PC-9 (cell line): Measurements from ENCODE around the gene BFSP2. TPM values are rescaled to one million over a fixed set of nuclear protein-coding genes. Genes with fewer than 3 reads are reported as not detected.

Experiments used
- BruUV-seq: library from RNA; stranded (reverse); fragments of 400-500 nt; replicated peaks from 2 replicates; lab custom pipeline; 2021; lab: Mats Ljungman, UMichigan
- CTCF ChIA-PET: fragments of 300-600 bp; sonication (Branson Sonifier 250); formaldehyde crosslinking; loops from one replicate; lab custom pipeline; 2022; ENCODE audit warnings: antibody characterized with exemption; lab: Charles Lee
- POLR2A ChIA-PET: fragments of 300-600 bp; sonication (Branson Sonifier 250); formaldehyde crosslinking; loops from one replicate; lab custom pipeline; 2022; ENCODE audit warnings: antibody characterized with exemption; ENCODE audit not compliant: unreplicated experiment; lab: Charles Lee
- DNase-seq, 2 experiments: peaks; one replicate each; pipeline versions ENCODE4 v3.0.0 to v3.0.0-alpha.2; 2015 to 2022; ENCODE audit warnings: mixed read lengths in 1 of 2
- H2AFZ ChIP-seq: fragments of 200-600 bp; sonication (generic); 2 replicates; pipeline ENCODE4 v1.8.1; 2017; ENCODE audit warnings: antibody characterized with exemption
- H3F3A ChIP-seq: fragments of 200-600 bp; sonication (generic); 2 replicates; pipeline ENCODE4 v1.8.1; 2017; ENCODE audit warnings: antibody characterized with exemption, mild to moderate bottlenecking, low read depth; ENCODE audit not compliant: insufficient read depth
- H3K27ac ChIP-seq: fragments of 200-600 bp; sonication (generic); 2 replicates; pipeline ENCODE4 v1.6.1; 2016; ENCODE audit warnings: mixed run types
- H3K27me3 ChIP-seq: fragments of 200-600 bp; sonication (generic); 2 replicates; pipeline ENCODE4 v1.6.1; 2016; ENCODE audit warnings: low read depth, mixed run types; ENCODE audit not compliant: insufficient read depth
- H3K36me3 ChIP-seq: fragments of 200-600 bp; sonication (generic); 2 replicates; pipeline ENCODE4 v1.6.1; 2016; ENCODE audit warnings: low read depth, mixed run types
- H3K4me1 ChIP-seq: fragments of 200-600 bp; sonication (generic); replicated peaks from 2 replicates; pipeline ENCODE4 v1.6.1; 2016; ENCODE audit warnings: mixed run types; ENCODE audit not compliant: insufficient read depth
- H3K4me2 ChIP-seq: fragments of 200-600 bp; sonication (generic); 2 replicates; pipeline ENCODE4 v1.6.1; 2017; ENCODE audit warnings: mixed run types
- H3K4me3 ChIP-seq: fragments of 200-600 bp; sonication (generic); 2 replicates; pipeline ENCODE4 v1.6.1; 2016; ENCODE audit warnings: mixed run types
- H3K79me2 ChIP-seq: fragments of 200-600 bp; sonication (generic); 2 replicates; pipeline ENCODE4 v1.6.1; 2017; ENCODE audit warnings: low read depth, mixed run types
- H3K9me2 ChIP-seq: fragments of 200-600 bp; sonication (generic); 2 replicates; pipeline ENCODE4 v1.8.1; 2017; ENCODE audit warnings: mild to moderate bottlenecking; ENCODE audit not compliant: insufficient read depth
- H3K9me3 ChIP-seq: fragments of 200-600 bp; sonication (generic); 2 replicates; pipeline ENCODE4 v1.8.1; 2016; ENCODE audit warnings: low read depth; ENCODE audit not compliant: insufficient read depth
- H4K20me1 ChIP-seq: fragments of 200-600 bp; sonication (generic); 2 replicates; pipeline ENCODE4 v1.8.1; 2017; ENCODE audit not compliant: insufficient read depth
- CTCF ChIP-seq: fragments of 200-600 bp; sonication (generic); conservative IDR thresholded peaks from 2 replicates; pipeline ENCODE4 v1.6.1; 2017; ENCODE audit warnings: mixed run types, antibody characterized with exemption, mild to moderate bottlenecking, moderate library complexity
- EZH2 ChIP-seq: fragments of 200-600 bp; sonication (generic); IDR thresholded peaks from 2 replicates; pipeline ENCODE4 v1.8.0; 2017; ENCODE audit warnings: antibody characterized with exemption, low read depth
- intact Hi-C: fragments of 100-400 bp; cut with micrococcal nuclease; formaldehyde crosslinking; loops from one replicate; pipeline ENCODE4 v1.10.0; 2022; ENCODE audit not compliant: unreplicated experiment
- total RNA-seq: library from RNA; stranded (reverse); gene quantifications from 2 replicates; pipeline ENCODE4 v1.2.3, GENCODE V29; 2021

Gene BFSP2
- total RNA-seq, 1 experiment from 2014 or later: not detected

DNA sequence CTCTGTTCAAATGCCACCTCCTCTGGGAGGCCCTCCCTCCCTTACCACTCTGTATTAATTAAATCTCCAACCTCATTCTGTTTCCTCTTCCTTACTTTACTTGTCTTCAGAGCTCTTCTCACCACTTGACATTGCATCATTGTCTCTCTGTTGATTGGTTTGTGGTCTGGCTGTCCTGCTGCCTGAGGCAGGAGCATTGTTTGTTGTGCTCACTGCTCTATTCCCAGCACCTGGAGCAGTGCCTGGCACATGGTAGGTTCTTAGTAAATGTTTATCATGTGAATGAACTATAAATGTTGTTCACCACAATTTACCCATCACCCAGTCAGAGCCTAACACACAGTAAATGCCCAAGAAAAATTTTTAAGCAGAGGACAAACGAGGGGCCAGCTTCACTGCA is 6.7 kb upstream of the BFSP2 start:
- Histone ChIP-seq H3K36me3 (no peaks in the 10 kb centered on the region), H3K4me1 (no peaks in the 10 kb centered on the region), H3K27me3 (peaks cover 51% of the 10 kb centered on the region), H3K79me2 (no peaks in the 10 kb centered on the region), H4K20me1 (no peaks in the 10 kb centered on the region), H3K27ac (no peak overlapping the region), H2AFZ (no peak overlapping the region), H3K9me2 (no peaks in the 10 kb centered on the region), H3K4me2 (no peak overlapping the region), H3F3A (no peaks in the 10 kb centered on the region), H3K9me3 (no peaks in the 10 kb centered on the region), H3K4me3 (no peak overlapping the region)
- no peak for TF ChIP-seq CTCF
- TF ChIP-seq EZH2: no peak
- DNase-seq: no peak
- CTCF ChIA-PET: no interaction called here
- POLR2A ChIA-PET: no interaction called here
- no TSS peak for BruUV-seq
- intact Hi-C loops: no loop called here

DNA sequence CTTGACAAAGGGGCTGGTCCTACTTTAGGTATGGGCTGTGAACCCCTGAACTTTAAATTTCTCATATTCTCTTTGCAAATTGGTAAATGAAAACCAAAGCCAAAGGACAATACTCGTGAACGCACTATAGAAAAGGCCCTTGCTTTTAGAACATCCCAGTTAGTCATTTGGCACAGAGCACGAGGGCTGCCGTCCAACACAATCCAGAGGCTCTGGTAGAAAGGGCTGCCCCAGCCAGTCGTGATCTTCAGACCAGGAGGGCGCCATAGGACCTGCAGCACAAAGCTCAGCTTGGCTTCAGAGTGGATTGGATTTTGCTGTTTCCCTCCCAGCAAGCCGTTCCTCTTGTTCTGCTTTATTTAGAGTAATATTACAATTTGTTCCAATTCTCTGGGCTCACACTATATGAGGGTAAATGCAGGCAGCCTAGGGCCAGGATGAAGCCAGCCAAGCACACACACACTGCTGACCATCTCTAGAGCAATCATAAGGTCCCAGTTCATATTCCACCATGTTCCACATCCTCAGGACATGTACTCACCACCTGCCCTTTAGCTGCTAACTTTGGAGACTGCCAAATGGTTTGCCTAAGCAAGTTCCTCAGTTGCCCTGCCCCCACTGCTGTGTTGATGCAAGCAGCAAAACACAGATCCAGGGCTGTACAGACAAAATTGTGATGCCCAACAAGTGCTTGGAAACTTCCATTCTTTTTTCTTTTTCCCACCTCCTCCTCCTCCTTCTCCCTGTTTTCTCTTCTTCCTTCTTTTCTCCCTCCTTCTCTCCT is 6.0 kb upstream of the BFSP2 start:
- H4K20me1 ChIP-seq: no peaks in the 10 kb centered on the region
- DNase-seq: no peak
- H3K36me3 ChIP-seq: no peaks in the 10 kb centered on the region
- H3K4me1 ChIP-seq: no peaks in the 10 kb centered on the region
- CTCF ChIA-PET: no interaction called here
- no peak overlapping the region for H2AFZ ChIP-seq
- no peak for TF ChIP-seq EZH2
- TF ChIP-seq CTCF: no peak
- H3K9me3 ChIP-seq: no peaks in the 10 kb centered on the region
- H3F3A ChIP-seq: no peaks in the 10 kb centered on the region
- H3K9me2 ChIP-seq: no peaks in the 10 kb centered on the region
- BruUV-seq: no TSS peak
- intact Hi-C loops: no loop called here
- POLR2A ChIA-PET: no interaction called here
- no peak overlapping the region for H3K4me2 ChIP-seq
- H3K4me3 ChIP-seq: no peak overlapping the region
- H3K79me2 ChIP-seq: no peaks in the 10 kb centered on the region
- peaks cover 51% of the 10 kb centered on the region for H3K27me3 ChIP-seq
- no peak overlapping the region for H3K27ac ChIP-seq

GRCh38 chr3:133394561-133395311 is 5.1 kb upstream of the BFSP2 start:
- Histone ChIP-seq H3K9me2 (no peaks in the 10 kb centered on the region), H3K27me3 (peaks cover 54% of the 10 kb centered on the region), H3K27ac (no peak overlapping the region), H3K9me3 (no peaks in the 10 kb centered on the region), H4K20me1 (no peaks in the 10 kb centered on the region), H2AFZ (no peak overlapping the region), H3K4me3 (no peak overlapping the region), H3K79me2 (no peaks in the 10 kb centered on the region), H3K4me2 (no peak overlapping the region), H3K4me1 (no peaks in the 10 kb centered on the region), H3K36me3 (no peaks in the 10 kb centered on the region), H3F3A (no peaks in the 10 kb centered on the region)
- POLR2A ChIA-PET: no interaction called here
- CTCF ChIA-PET: no interaction called here
- BruUV-seq: no TSS peak
- no peak for DNase-seq
- TF ChIP-seq CTCF (no peak), EZH2 (no peak)
- intact Hi-C loops: no loop called here
